SK-N-SH (cell line): ENCODE results near the gene PCNX4. TPM values are rescaled to one million over a fixed set of nuclear protein-coding genes. Genes with fewer than 3 reads are reported as not detected.

ENCODE experiments used
- CTCF ChIA-PET: fragments of 300-600, 350-600 bp; formaldehyde crosslinking; extraction: SDS; loops from one replicate; lab custom pipeline; 2021; lab: Yijun Ruan, JAX
- POLR2A ChIA-PET: fragments of 350-600 bp; sonication (Branson Sonifier 250); formaldehyde crosslinking; extraction: SDS; loops from one replicate; lab custom pipeline; 2020; ENCODE audit warnings: antibody characterized with exemption, inconsistent platforms; lab: Yijun Ruan, JAX
- DNase-seq: peaks from one replicate; pipeline ENCODE4 v3.0.0; 2012
- H2AFZ ChIP-seq: fragments of 200-600 bp; sonication (generic); 2 replicates; pipeline ENCODE4 v1.8.1; 2016; ENCODE audit warnings: antibody characterized with exemption, mild to moderate bottlenecking, low read depth
- H3F3A ChIP-seq: fragments of 200-600 bp; sonication (generic); replicated peaks from 2 replicates; pipeline ENCODE3; 2016; ENCODE audit warnings: antibody characterized with exemption, mild to moderate bottlenecking; ENCODE audit not compliant: insufficient read depth
- H3K27ac ChIP-seq, 2 experiments: fragments of 200-500 bp in 1 of 2; fragments of 200-600 bp in 1 of 2; sonication (Bioruptor generic) in 1 of 2; sonication (generic), shearing (Covaris generic) in 1 of 2; 2 replicates each; pipeline versions ENCODE4 v1.5.1 to v1.6.1; 2014 to 2016; ENCODE audit warnings: low read depth in 2 of 2, inconsistent platforms in 1 of 2, low read length in 1 of 2, mild to moderate bottlenecking in 1 of 2, mixed read lengths in 1 of 2
- H3K27me3 ChIP-seq: fragments of 200-600 bp; sonication (generic), shearing (Covaris generic); 2 replicates; pipeline ENCODE4 v1.6.1; 2016; ENCODE audit warnings: mixed run types; ENCODE audit not compliant: insufficient read depth
- H3K36me3 ChIP-seq, 2 experiments: fragments of 200-500 bp in 1 of 2; fragments of 200-600 bp in 1 of 2; sonication (Bioruptor generic) in 1 of 2; sonication (generic) in 1 of 2; replicated peaks in 1 of 2; 2 replicates each; pipeline versions ENCODE3 to v1.5.1; 2014 to 2016; ENCODE audit warnings: low read length in 1 of 2, mild to moderate bottlenecking in 1 of 2; ENCODE audit not compliant: insufficient read depth in 2 of 2, control insufficient read depth in 1 of 2
- H3K4me1 ChIP-seq, 2 experiments: fragments of 200-500 bp in 1 of 2; fragments of 200-600 bp in 1 of 2; sonication (Bioruptor generic) in 1 of 2; sonication (generic), shearing (Covaris generic) in 1 of 2; 2 replicates each; pipeline versions ENCODE4 v1.5.1 to v1.6.1; 2014 to 2016; ENCODE audit warnings: low read depth in 1 of 2, low read length in 1 of 2, mixed run types in 1 of 2; ENCODE audit not compliant: insufficient read depth in 2 of 2, control insufficient read depth in 1 of 2
- H3K4me2 ChIP-seq: fragments of 200-600 bp; sonication (generic), shearing (Covaris generic); 2 replicates; pipeline ENCODE4 v1.6.1; 2017; ENCODE audit warnings: mixed run types
- H3K4me3 ChIP-seq, 2 experiments: fragments of 200-500 bp in 1 of 2; fragments of 200-600 bp in 1 of 2; sonication (Bioruptor generic) in 1 of 2; sonication (generic), shearing (Covaris generic) in 1 of 2; 2 replicates each; pipeline versions ENCODE4 v1.5.1 to v1.8.1; 2014 to 2016; ENCODE audit warnings: low read depth in 2 of 2, inconsistent platforms in 1 of 2, low read length in 1 of 2, mild to moderate bottlenecking in 1 of 2, mixed read lengths in 1 of 2, moderate library complexity in 1 of 2
- H3K79me2 ChIP-seq: fragments of 200-600 bp; sonication (generic); 2 replicates; pipeline ENCODE4 v1.8.1; 2017; ENCODE audit warnings: mild to moderate bottlenecking; ENCODE audit not compliant: insufficient read depth
- H3K9ac ChIP-seq: fragments of 200-600 bp; sonication (generic); 2 replicates; pipeline ENCODE4 v1.6.1; 2017; ENCODE audit warnings: mixed run types
- H3K9me2 ChIP-seq: fragments of 200-600 bp; sonication (generic); 2 replicates; pipeline ENCODE4 v1.6.1; 2017; ENCODE audit warnings: mixed run types
- H3K9me3 ChIP-seq: fragments of 200-600 bp; sonication (generic); 2 replicates; pipeline ENCODE4 v1.6.1; 2017; ENCODE audit warnings: mixed run types, mild to moderate bottlenecking, moderate library complexity
- H4K20me1 ChIP-seq: fragments of 200-600 bp; sonication (generic); 2 replicates; pipeline ENCODE4 v1.6.1; 2017; ENCODE audit warnings: mild to moderate bottlenecking, mixed run types; ENCODE audit not compliant: insufficient read depth
- EP300 ChIP-seq, 2 experiments: IDR thresholded peaks; 2 replicates each; pipeline versions ENCODE4 v1.4.0 to v1.6.1; 2012; ENCODE audit warnings: borderline replicate concordance in 1 of 2, low read depth in 1 of 2, low read length in 1 of 2
- FOSL2 ChIP-seq: IDR thresholded peaks from 2 replicates; pipeline ENCODE4 v1.4.0; 2012; ENCODE audit warnings: low read depth, mild to moderate bottlenecking, moderate library complexity, borderline replicate concordance
- GABPA ChIP-seq: IDR thresholded peaks from 2 replicates; pipeline ENCODE4 v1.4.0; 2012; ENCODE audit warnings: low read depth, mild to moderate bottlenecking
- JUND ChIP-seq: IDR thresholded peaks from 2 replicates; pipeline ENCODE4 v1.4.0; 2012
- MEF2A ChIP-seq: IDR thresholded peaks from 2 replicates; pipeline ENCODE4 v1.4.0; 2012; ENCODE audit warnings: low read depth, borderline replicate concordance
- MXI1 ChIP-seq: IDR thresholded peaks from 2 replicates; pipeline ENCODE4 v1.6.1; 2012; ENCODE audit warnings: mild to moderate bottlenecking, low read depth, low read length, improper control_type of control experiment
- NFIC ChIP-seq: IDR thresholded peaks from 2 replicates; pipeline ENCODE4 v1.4.0; 2012; ENCODE audit warnings: borderline replicate concordance
- NRF1 ChIP-seq: IDR thresholded peaks from 2 replicates; pipeline ENCODE4 v1.6.1; 2012; ENCODE audit warnings: low read depth, mild to moderate bottlenecking, low read length
- POLR2AphosphoS5 ChIP-seq: IDR thresholded peaks from 2 replicates; pipeline ENCODE4 v1.6.1; 2012; ENCODE audit warnings: low read depth, low read length
- RAD21 ChIP-seq: IDR thresholded peaks from 2 replicates; pipeline ENCODE4 v1.6.1; 2012; ENCODE audit warnings: mild to moderate bottlenecking, low read length
- RFX5 ChIP-seq: IDR thresholded peaks from 2 replicates; pipeline ENCODE4 v1.6.1; 2012; ENCODE audit warnings: mild to moderate bottlenecking, improper control_type of control experiment, low read length
- RXRA ChIP-seq: IDR thresholded peaks from 2 replicates; pipeline ENCODE4 v1.4.0; 2012; ENCODE audit warnings: low read depth, mild to moderate bottlenecking, borderline replicate concordance
- SMC3 ChIP-seq: IDR thresholded peaks from 2 replicates; pipeline ENCODE4 v1.6.1; 2012; ENCODE audit warnings: low read depth, low read length, improper control_type of control experiment
- TAF1 ChIP-seq: IDR thresholded peaks from 2 replicates; pipeline ENCODE4 v1.6.1; 2012; ENCODE audit warnings: low read depth, mild to moderate bottlenecking, low read length, moderate library complexity, borderline replicate concordance
- TEAD4 ChIP-seq: IDR thresholded peaks from 2 replicates; pipeline ENCODE4 v1.4.0; 2012; ENCODE audit warnings: mild to moderate bottlenecking, borderline replicate concordance; ENCODE audit not compliant: insufficient read depth
- YY1 ChIP-seq: IDR thresholded peaks from 2 replicates; pipeline ENCODE4 v1.4.0; 2012; ENCODE audit warnings: low read depth, mild to moderate bottlenecking
- WGBS: methylation state at CpG from one replicate; pipeline ENCODE4 v1.1.6; 2017; ENCODE audit warnings: low lambda C conversion rate; 5-methylcytosine and 5-hydroxymethylcytosine counted together
- polyA plus RNA-seq, 3 experiments: library from polyadenylated mRNA; depleted of rRNA; stranded (reverse); fragments of >200 nt; gene quantifications; 2 replicates each; pipeline ENCODE4 v1.2.3, GENCODE V29; 2012
- TF ChIP-seq, protein P1 (sequence below): fragments of 200-600 bp; sonication (generic); IDR thresholded peaks from 2 replicates; pipeline ENCODE4 v1.6.1; 2017; ENCODE audit warnings: antibody characterized with exemption, mild to moderate bottlenecking, moderate library complexity
- TF ChIP-seq, protein P2 (sequence below): fragments of 150-350 bp; IDR thresholded peaks from 2 replicates; pipeline ENCODE4 v1.6.1; 2017; ENCODE audit warnings: antibody characterized with exemption, low read length, low read depth, borderline replicate concordance
- TF ChIP-seq, protein P3 (sequence below): IDR thresholded peaks from 2 replicates; pipeline ENCODE4 v1.4.0; 2012; ENCODE audit warnings: low read depth, borderline replicate concordance

PCNX4 gene
- polyA plus RNA-seq, 1 of the 3 experiments (the other 2 are of a cell fraction) = 21.1 TPM

DNA sequence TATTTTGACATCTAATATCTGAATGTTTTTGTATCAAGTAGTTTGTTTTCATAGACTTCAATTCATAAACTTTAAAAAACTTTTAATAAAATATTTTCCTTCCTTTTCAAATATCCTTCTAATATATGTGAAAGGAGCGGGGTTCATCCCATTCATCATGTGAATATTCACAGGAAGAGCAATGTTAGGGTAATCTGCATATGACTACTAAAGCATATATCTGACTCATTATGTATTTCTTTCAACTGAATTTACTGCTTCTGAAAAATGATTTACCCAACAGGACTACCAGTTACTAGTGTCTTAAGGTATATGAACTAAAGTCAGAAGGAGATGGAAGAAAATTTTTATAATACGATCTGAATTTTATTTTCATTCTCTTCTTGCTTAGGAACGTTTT is 43.0 kb downstream of the PCNX4 start:
- ChIA-PET CTCF (interaction anchor here (1.0 kb wide), 1 partner anchor 13 kb away, joined by 3 read pairs; no protein-coding TSS in a partner anchor), POLR2A (no interaction called here)
- TF ChIP-seq EP300 (IDR thresholded peaks at IDR 0.05; ENCODE audit: borderline replicate concordance in 1 of 2, low read depth in 1 of 2, low read length in 1 of 2) = no peak
- no peak for TF ChIP-seq NFIC
- no peak for TF ChIP-seq TEAD4
- TF ChIP-seq MXI1 = no peak
- no peak for TF ChIP-seq RAD21
- TF ChIP-seq, protein P1, sequence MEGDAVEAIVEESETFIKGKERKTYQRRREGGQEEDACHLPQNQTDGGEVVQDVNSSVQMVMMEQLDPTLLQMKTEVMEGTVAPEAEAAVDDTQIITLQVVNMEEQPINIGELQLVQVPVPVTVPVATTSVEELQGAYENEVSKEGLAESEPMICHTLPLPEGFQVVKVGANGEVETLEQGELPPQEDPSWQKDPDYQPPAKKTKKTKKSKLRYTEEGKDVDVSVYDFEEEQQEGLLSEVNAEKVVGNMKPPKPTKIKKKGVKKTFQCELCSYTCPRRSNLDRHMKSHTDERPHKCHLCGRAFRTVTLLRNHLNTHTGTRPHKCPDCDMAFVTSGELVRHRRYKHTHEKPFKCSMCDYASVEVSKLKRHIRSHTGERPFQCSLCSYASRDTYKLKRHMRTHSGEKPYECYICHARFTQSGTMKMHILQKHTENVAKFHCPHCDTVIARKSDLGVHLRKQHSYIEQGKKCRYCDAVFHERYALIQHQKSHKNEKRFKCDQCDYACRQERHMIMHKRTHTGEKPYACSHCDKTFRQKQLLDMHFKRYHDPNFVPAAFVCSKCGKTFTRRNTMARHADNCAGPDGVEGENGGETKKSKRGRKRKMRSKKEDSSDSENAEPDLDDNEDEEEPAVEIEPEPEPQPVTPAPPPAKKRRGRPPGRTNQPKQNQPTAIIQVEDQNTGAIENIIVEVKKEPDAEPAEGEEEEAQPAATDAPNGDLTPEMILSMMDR = no peak
- no peak for TF ChIP-seq RFX5
- no peak for TF ChIP-seq POLR2AphosphoS5
- TF ChIP-seq SMC3 = no peak
- TF ChIP-seq MEF2A = no peak
- TF ChIP-seq RXRA = no peak
- TF ChIP-seq GABPA = no peak
- no peak for TF ChIP-seq JUND
- TF ChIP-seq TAF1 = no peak
- TF ChIP-seq, protein P2, sequence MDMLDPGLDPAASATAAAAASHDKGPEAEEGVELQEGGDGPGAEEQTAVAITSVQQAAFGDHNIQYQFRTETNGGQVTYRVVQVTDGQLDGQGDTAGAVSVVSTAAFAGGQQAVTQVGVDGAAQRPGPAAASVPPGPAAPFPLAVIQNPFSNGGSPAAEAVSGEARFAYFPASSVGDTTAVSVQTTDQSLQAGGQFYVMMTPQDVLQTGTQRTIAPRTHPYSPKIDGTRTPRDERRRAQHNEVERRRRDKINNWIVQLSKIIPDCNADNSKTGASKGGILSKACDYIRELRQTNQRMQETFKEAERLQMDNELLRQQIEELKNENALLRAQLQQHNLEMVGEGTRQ = no peak
- TF ChIP-seq, protein P3, sequence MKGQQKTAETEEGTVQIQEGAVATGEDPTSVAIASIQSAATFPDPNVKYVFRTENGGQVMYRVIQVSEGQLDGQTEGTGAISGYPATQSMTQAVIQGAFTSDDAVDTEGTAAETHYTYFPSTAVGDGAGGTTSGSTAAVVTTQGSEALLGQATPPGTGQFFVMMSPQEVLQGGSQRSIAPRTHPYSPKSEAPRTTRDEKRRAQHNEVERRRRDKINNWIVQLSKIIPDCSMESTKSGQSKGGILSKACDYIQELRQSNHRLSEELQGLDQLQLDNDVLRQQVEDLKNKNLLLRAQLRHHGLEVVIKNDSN = no peak
- TF ChIP-seq YY1 = no peak
- TF ChIP-seq NRF1 = no peak
- no peak for TF ChIP-seq FOSL2
- H4K20me1 ChIP-seq = no peaks in the 10 kb centered on the region
- no peaks in the 10 kb centered on the region for H3K79me2 ChIP-seq
- H3K9me3 ChIP-seq = no peaks in the 10 kb centered on the region; the same call in 1 of the 2 replicates
- WGBS = 95% methylated on average over 3 of the region's 3 CpGs
- no peak overlapping the region for H3K9ac ChIP-seq
- no peak overlapping the region for H2AFZ ChIP-seq
- H3K27ac ChIP-seq = no peak overlapping the region
- DNase-seq = no peak
- no peaks in the 10 kb centered on the region for H3K4me1 ChIP-seq
- H3K36me3 ChIP-seq = peaks cover 27 to 58% of the 10 kb centered on the region in 2 experiments
- H3K4me3 ChIP-seq = no peak overlapping the region
- peaks cover 26% of the 10 kb centered on the region for H3F3A ChIP-seq
- H3K27me3 ChIP-seq = no peaks in the 10 kb centered on the region
- no peaks in the 10 kb centered on the region for H3K9me2 ChIP-seq
- no peak overlapping the region for H3K4me2 ChIP-seq
